Vagina (tissue), 2 donors: ENCODE data around the gene VMAC. TPM values are rescaled to one million over a fixed set of nuclear protein-coding genes. Genes with fewer than 3 reads are reported as not detected.

ENCODE experiments used
- DNase-seq, 2 donors: peaks; one replicate each; pipeline ENCODE4 v3.0.0-alpha.2; 2017; ENCODE audit errors: extremely low spot score in 2 of 2
- H3K27ac ChIP-seq: fragments of 200-600 bp; sonication (generic); one replicate; pipeline ENCODE4 v1.5.1; 2019
- H3K27me3 ChIP-seq: fragments of 200-600 bp; sonication (generic); one replicate; pipeline ENCODE4 v1.5.1; 2019
- H3K36me3 ChIP-seq, 2 donors: fragments of 200-600 bp; sonication (generic); one replicate each; pipeline ENCODE4 v1.5.1; 2017 to 2019
- H3K4me1 ChIP-seq: fragments of 200-600 bp; sonication (generic); one replicate; pipeline ENCODE4 v1.5.1; 2019
- H3K4me3 ChIP-seq, 2 donors: fragments of 200-600 bp; sonication (generic); 1 replicate in 1 of 2; 2 replicates in 1 of 2; pipeline ENCODE4 v1.5.1; 2016 to 2019
- H3K9me3 ChIP-seq: fragments of 200-600 bp; sonication (generic); one replicate; pipeline ENCODE4 v1.5.1; 2019
- POLR2A ChIP-seq, 2 donors: fragments of 450-650 bp; IDR thresholded peaks; one replicate each; pipeline ENCODE4 v1.6.1; 2017; ENCODE audit warnings: antibody characterized with exemption in 2 of 2, mild to moderate bottlenecking in 2 of 2, moderate library complexity in 2 of 2
- POLR2AphosphoS5 ChIP-seq, 2 donors: sonication (generic); formaldehyde crosslinking; IDR thresholded peaks; one replicate each; pipeline ENCODE4 v1.9.0; 2017; ENCODE audit warnings: antibody characterized with exemption in 2 of 2, mild to moderate bottlenecking in 2 of 2, low read depth in 1 of 2; ENCODE audit not compliant: insufficient read depth in 1 of 2
- intact Hi-C: fragments of 100-400 bp; cut with DNase I; formaldehyde crosslinking; loops from one replicate; pipeline ENCODE4 v1.15.1; 2023
- total RNA-seq: library from RNA; depleted of rRNA; stranded (reverse); fragments of >200 nt; gene quantifications from one replicate; pipeline ENCODE4 v1.2.3, GENCODE V29; 2016
- TF ChIP-seq, protein P1 (sequence below), 3 experiments: fragments of 450-650 bp in 2 of 3; fragments of 200-600 bp in 1 of 3; sonication (generic) in 1 of 3; IDR thresholded peaks; one replicate each; pipeline ENCODE4 v1.5.1; 2017 to 2019; ENCODE audit warnings: antibody characterized with exemption in 3 of 3, mild to moderate bottlenecking in 2 of 3, moderate library complexity in 2 of 3

The VMAC gene
- total RNA-seq, 1 donor from 2014 or later, result 7.9 TPM

DNA sequence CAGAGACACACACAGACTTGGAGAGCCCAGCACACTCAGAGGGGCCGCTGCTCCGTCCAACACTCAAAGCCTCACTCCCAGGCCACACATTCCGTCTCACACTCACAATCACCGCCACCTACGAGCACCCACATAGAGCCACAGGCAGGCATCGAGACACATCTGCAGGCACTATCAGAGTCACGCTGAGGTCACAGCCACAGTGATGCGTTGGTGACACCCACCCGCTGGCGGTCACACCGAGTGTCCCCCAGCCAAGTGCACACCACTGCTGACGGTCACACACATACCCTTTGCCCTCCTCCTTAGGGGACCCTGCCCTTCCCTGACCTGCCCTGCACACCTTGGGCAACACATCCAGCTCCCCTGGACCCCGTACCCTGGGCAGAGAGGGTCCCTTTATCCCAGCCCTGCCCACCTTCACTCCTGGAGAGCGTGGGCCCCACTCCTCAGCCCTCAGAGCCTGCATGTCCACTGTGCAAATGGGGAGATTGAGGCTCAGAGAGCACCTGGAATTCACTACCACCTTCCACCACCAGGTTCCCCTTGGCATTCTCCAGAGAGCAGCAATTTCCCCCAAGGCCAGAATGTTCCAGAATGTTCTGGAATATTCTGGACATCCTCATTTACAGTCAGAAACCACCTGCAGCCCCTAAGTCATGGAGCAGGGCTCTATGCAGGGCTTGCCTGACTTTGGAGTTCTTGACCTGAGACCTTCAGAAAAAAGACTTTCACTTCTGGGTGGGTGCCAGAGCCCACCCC, 39.8 kb upstream of the VMAC start:
- no peaks in the 10 kb centered on the region for H3K27me3 ChIP-seq
- intact Hi-C loops, result no loop called here
- no peak for DNase-seq
- no peaks in the 10 kb centered on the region for H3K36me3 ChIP-seq
- no peaks in the 10 kb centered on the region for H3K4me1 ChIP-seq
- H3K9me3 ChIP-seq, result no peaks in the 10 kb centered on the region
- no peak overlapping the region for H3K27ac ChIP-seq
- TF ChIP-seq POLR2A (IDR thresholded peaks at IDR 0.05), result no peak
- TF ChIP-seq, protein P1, sequence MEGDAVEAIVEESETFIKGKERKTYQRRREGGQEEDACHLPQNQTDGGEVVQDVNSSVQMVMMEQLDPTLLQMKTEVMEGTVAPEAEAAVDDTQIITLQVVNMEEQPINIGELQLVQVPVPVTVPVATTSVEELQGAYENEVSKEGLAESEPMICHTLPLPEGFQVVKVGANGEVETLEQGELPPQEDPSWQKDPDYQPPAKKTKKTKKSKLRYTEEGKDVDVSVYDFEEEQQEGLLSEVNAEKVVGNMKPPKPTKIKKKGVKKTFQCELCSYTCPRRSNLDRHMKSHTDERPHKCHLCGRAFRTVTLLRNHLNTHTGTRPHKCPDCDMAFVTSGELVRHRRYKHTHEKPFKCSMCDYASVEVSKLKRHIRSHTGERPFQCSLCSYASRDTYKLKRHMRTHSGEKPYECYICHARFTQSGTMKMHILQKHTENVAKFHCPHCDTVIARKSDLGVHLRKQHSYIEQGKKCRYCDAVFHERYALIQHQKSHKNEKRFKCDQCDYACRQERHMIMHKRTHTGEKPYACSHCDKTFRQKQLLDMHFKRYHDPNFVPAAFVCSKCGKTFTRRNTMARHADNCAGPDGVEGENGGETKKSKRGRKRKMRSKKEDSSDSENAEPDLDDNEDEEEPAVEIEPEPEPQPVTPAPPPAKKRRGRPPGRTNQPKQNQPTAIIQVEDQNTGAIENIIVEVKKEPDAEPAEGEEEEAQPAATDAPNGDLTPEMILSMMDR (IDR thresholded peaks at IDR 0.05), result no peak
- no peak for TF ChIP-seq POLR2AphosphoS5 (IDR thresholded peaks at IDR 0.05; ENCODE audit: insufficient read depth in 1 of 2, low read depth in 1 of 2)
- H3K4me3 ChIP-seq, result no peak overlapping the region

DNA sequence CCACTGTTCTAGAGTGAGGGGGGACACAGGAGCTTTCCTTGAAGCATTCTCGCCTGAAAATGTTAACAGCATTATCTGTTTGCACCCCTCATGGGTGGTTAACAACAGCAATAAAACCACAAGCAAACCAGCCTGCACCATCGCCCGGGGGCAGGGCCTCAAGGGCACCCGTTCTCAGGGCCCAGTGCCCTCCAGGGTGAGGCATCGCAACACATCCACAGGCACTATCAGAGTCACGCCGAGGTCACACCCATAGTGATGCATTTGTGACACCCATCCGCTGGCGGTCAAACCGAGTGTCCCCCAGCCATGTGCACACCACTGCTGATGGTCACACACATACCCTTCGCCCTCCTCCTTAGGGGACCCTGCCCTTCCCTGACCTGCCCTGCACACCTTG, 38.9 kb upstream of the VMAC start:
- TF ChIP-seq, protein P1 (IDR thresholded peaks at IDR 0.05), result no peak
- TF ChIP-seq POLR2A (IDR thresholded peaks at IDR 0.05), result no peak
- no peak for TF ChIP-seq POLR2AphosphoS5 (IDR thresholded peaks at IDR 0.05; ENCODE audit: insufficient read depth in 1 of 2, low read depth in 1 of 2)
- H3K27me3 ChIP-seq, result no peaks in the 10 kb centered on the region
- H3K9me3 ChIP-seq, result no peaks in the 10 kb centered on the region
- no peaks in the 10 kb centered on the region for H3K36me3 ChIP-seq
- no peak overlapping the region for H3K27ac ChIP-seq
- no peak overlapping the region for H3K4me3 ChIP-seq
- no peaks in the 10 kb centered on the region for H3K4me1 ChIP-seq
- DNase-seq, result no peak
- intact Hi-C loops, result no loop called here

DNA sequence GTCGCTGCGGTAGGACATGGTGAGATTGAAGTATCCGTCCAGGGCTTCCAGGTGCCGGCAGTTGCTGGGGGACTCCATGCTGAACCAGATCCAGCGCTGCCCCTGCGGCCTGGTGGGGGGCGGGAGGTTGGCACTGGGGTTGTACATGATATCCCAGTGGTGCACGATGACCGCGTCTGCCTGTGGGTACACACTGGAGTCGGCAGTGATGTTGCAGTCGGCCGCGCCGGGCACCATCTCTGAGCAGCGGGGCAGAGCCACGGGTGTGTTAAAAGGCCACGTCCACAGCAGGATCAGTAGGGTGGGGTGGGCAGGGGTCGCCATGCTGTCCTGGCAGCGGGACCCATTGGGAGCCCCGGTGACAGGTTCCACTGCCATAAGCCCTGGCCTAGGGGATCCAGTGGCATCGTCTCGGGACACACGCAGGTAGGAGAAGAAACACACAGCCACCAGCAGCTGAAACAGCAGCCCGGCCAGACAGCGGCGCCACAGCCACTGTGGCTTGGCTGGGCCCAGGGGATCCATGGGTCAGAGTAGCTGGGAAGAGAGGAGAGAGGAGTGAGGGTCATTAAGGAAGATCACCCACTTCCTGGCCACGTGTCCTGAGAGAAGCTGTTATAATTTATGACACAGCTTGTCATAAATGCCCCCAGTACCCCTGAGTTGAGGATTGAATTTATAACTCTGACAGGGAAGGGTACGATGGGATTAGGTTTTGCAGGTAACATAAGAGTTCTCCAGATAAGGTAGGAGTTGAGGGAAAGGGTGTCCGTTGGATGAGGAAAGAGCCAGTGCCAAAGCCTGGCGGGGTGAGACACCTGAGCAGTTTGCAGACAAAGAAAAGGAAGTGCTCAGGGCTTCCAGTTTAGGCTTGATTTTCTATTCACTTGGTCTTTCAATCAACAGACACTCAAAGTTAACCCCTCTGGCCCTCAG, 37.2 kb upstream of the VMAC start:
- intact Hi-C loops, result no loop called here
- Histone ChIP-seq H3K36me3 (no peaks in the 10 kb centered on the region), H3K4me1 (no peaks in the 10 kb centered on the region), H3K9me3 (no peaks in the 10 kb centered on the region), H3K27ac (no peak overlapping the region), H3K4me3 (no peak overlapping the region), H3K27me3 (no peaks in the 10 kb centered on the region)
- DNase-seq, result no peak
- TF ChIP-seq, protein P1 (IDR thresholded peaks at IDR 0.05), result no peak
- TF ChIP-seq POLR2AphosphoS5 (IDR thresholded peaks at IDR 0.05; ENCODE audit: insufficient read depth in 1 of 2, low read depth in 1 of 2), result no peak
- no peak for TF ChIP-seq POLR2A (IDR thresholded peaks at IDR 0.05)

DNA sequence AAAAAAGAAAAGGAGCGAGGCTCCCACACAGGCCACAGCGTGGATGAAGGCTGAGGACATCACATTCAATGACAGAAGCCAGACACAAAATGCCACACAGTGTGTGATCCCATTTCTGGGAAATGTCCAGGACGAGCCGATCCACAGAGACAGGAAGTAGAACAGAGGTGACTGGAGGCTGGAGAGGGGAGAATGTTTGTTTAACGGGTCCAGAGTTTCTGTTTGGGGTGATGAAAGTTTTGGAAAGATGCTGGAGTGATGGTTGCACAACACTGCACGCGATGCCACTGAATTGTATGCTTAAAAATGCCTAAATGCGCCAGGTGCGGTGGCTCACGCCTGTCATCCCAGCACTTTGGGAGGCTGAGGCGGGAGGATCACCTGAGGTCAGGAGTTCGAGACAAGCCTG, 33.7 kb upstream of the VMAC start:
- Histone ChIP-seq H3K9me3 (no peaks in the 10 kb centered on the region), H3K27ac (no peak overlapping the region), H3K4me3 (no peak overlapping the region), H3K36me3 (no peaks in the 10 kb centered on the region), H3K27me3 (no peaks in the 10 kb centered on the region), H3K4me1 (no peaks in the 10 kb centered on the region)
- intact Hi-C loops, result no loop called here
- TF ChIP-seq POLR2A (IDR thresholded peaks at IDR 0.05), result no peak
- TF ChIP-seq, protein P1 (IDR thresholded peaks at IDR 0.05), result no peak
- no peak for TF ChIP-seq POLR2AphosphoS5 (IDR thresholded peaks at IDR 0.05; ENCODE audit: insufficient read depth in 1 of 2, low read depth in 1 of 2)
- DNase-seq, result no peak
